Fibroblast of mammary gland (primary cell): ENCODE data around the gene COL4A5.
A peak's percentile ranks its signal among the peaks of the same experiment; 100 is the strongest.

Source experiments
- DNase-seq: peaks from one replicate; pipeline ENCODE4 v3.0.0-alpha.2; 2010; ENCODE audit warnings: low read depth
- H3K4me3 ChIP-seq: 2 replicates; pipeline ENCODE4 v1.5.1; 2011; ENCODE audit warnings: low read depth, mild to moderate bottlenecking, low read length, moderate library complexity; ENCODE audit not compliant: control insufficient read depth
- CTCF ChIP-seq: conservative IDR thresholded peaks from 2 replicates; pipeline ENCODE4 v1.5.1; 2011; ENCODE audit warnings: low read depth, low read length, inconsistent platforms; ENCODE audit not compliant: control insufficient read depth, insufficient read depth

The COL4A5 gene

GRCh38 chrX:108485960-108486359 is 46.3 kb downstream of the COL4A5 start:
- TF ChIP-seq CTCF = no peak
- no peak overlapping the region for H3K4me3 ChIP-seq
- no peak for DNase-seq

- DNase-seq = peak; percentile 16
- TF ChIP-seq CTCF = no peak
- no peak overlapping the region for H3K4me3 ChIP-seq
Observed at GRCh38 chrX:108494406-108495090, 54.9 kb downstream of the COL4A5 start.

DNA sequence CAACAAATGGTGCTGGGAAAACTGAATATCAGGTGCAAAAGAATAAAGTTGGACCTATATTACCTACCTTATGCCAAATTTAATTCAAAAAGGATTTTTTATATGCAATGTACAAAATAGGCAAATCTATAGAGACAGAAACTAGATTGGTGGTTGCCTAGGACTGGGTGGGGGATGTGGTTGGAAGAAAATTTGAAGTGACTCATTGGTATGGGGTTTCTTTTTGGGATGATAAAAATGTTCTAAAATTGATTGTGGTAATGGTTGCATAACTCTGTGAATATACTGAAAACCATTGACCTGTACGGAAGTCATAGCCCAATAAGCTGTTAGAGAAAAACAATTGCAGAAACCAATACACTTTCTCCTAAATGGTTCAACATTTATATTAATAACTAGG is 72.1 kb downstream of the COL4A5 start:
- no peak for TF ChIP-seq CTCF
- no peak overlapping the region for H3K4me3 ChIP-seq
- DNase-seq = peak; percentile 54

DNA sequence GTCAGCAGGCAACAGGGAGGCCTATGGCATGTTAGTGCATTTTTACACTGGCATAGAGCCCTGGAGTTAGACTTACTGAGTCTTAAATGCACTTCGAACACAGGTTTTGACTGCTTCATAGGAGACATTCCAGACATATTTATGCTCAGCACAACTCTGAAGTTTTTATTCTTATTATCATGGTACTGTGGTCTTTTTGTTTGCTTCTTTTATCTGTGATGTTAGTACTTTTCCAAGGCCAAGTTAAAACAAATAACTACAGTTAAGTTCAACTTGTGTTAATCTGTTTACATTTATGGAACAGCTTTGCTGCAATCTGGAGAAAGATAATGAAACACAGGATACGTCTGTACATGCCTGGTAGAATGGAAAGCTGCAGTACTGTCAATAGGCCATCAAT is 76.5 kb downstream of the COL4A5 start:
- no peak overlapping the region for H3K4me3 ChIP-seq
- peak; percentile 1 for DNase-seq
- TF ChIP-seq CTCF = no peak

DNA sequence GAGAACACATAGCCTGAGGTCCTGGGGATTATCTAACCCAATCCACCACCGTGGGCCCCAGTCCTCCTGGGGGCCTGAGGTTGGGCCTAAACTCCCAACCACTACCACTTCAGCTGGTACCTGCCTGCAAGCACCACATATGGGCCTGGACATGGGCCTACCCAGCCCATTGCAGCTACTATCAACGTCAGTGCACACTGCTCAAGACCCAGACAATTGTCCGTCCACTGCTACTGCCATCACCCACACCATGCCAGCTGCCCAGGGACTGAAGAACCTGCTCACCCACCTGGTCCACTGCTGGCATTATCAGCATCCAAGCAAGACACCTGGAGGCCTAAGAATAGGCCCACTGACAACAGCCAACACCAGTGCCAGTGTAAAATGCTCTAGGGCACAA is 88.1 kb downstream of the COL4A5 start:
- H3K4me3 ChIP-seq = no peak overlapping the region

GRCh38 chrX:108537005-108537404 is 97.4 kb downstream of the COL4A5 start:
- DNase-seq = peak; percentile 52
- TF ChIP-seq CTCF = peak; percentile 77
- no peak overlapping the region for H3K4me3 ChIP-seq

More for the DNA sequence above, 88.1 kb downstream of the COL4A5 start:
- TF ChIP-seq CTCF = no peak
- no peak for DNase-seq

DNA sequence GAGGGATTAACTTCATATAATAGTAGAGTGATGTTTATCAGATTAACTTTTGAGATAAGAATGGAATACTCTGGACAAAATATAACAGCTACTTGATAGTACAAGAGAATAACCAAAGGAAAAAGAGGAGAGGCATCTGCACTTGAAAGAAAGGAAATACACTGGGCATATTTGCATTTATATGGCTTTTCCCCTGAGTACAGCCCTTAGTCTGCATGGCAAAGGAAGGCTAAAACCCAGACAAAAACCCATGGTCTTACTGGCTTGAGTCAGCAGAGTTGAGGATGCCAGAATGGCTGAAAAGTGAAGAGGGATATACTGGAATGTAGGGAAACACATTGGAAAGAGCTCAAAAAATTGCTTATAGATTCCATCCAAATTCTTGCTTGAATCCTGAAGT is 101.6 kb downstream of the COL4A5 start:
- no peak overlapping the region for H3K4me3 ChIP-seq
- no peak for DNase-seq
- TF ChIP-seq CTCF = no peak
